DMS153 (cell line): Measurements from ENCODE around the gene PCDHB10.
"Not testable (repeated sequence)": the region's sequence is repeated elsewhere in the genome, so short reads cannot be mapped to it uniquely, and the experiment has no call there.

Source experiments
- DNase-seq: peaks from one replicate; lab custom pipeline; 2025; lab: John Stamatoyannopoulos, UW

PCDHB10 gene

GRCh38 chr5:141188682-141189081 lies 3.5 kb upstream of the PCDHB10 start:
- DNase-seq, result not testable (repeated sequence)

- DNase-seq, result not testable (repeated sequence)
Observed at GRCh38 chr5:141189131-141189530, 3.0 kb upstream of the PCDHB10 start.

GRCh38 chr5:141194332-141194731 lies 2.2 kb downstream of the PCDHB10 start:
- DNase-seq, result not testable (repeated sequence)

GRCh38 chr5:141196363-141196762 lies 4.2 kb downstream of the PCDHB10 start:
- DNase-seq, result no peak

- DNase-seq, result no peak
Observed at GRCh38 chr5:141199359-141200235, 7.4 kb downstream of the PCDHB10 start, which contains the start of gene PCDHB11. Gene PCDHB11, plus strand, starts transcription at chr5:141199627. Its CDS starts 148 bp downstream, at chr5:141199775.

GRCh38 chr5:141201126-141201525 lies 9.0 kb downstream of the PCDHB10 start:
- not testable (repeated sequence) for DNase-seq

- DNase-seq, result not testable (repeated sequence)
Observed at GRCh38 chr5:141201646-141202045, 9.5 kb downstream of the PCDHB10 start.

- no peak for DNase-seq
Observed at GRCh38 chr5:141208478-141208877, 16.3 kb downstream of the PCDHB10 start, which contains the start of gene PCDHB12. Gene PCDHB12, plus strand, starts transcription at chr5:141208719. Its CDS starts 189 bp downstream, at chr5:141208908.

- DNase-seq, result not testable (repeated sequence)
Observed at GRCh38 chr5:141210281-141210680, 18.1 kb downstream of the PCDHB10 start.

- not testable (repeated sequence) for DNase-seq
Observed at GRCh38 chr5:141210849-141211248, 18.7 kb downstream of the PCDHB10 start.

GRCh38 chr5:141213656-141214339 lies 21.6 kb downstream of the PCDHB10 start, which contains the start of gene PCDHB13:
Gene PCDHB13, plus strand, starts transcription at chr5:141213919. Its CDS starts 205 bp downstream, at chr5:141214124.
- DNase-seq, result peak; percentile 1

- not testable (repeated sequence) for DNase-seq
Observed at GRCh38 chr5:141214583-141214982, 22.4 kb downstream of the PCDHB10 start.

GRCh38 chr5:141215504-141215903 lies 23.4 kb downstream of the PCDHB10 start:
- DNase-seq, result not testable (repeated sequence)

GRCh38 chr5:141216035-141216434 lies 23.9 kb downstream of the PCDHB10 start:
- DNase-seq, result not testable (repeated sequence)

GRCh38 chr5:141223112-141223783 lies 31.1 kb downstream of the PCDHB10 start, which contains the start of gene PCDHB14:
Gene PCDHB14, plus strand, starts transcription at chr5:141223343. Its CDS starts 163 bp downstream, at chr5:141223506.
- DNase-seq, result peak; percentile 7

- not testable (repeated sequence) for DNase-seq
Observed at GRCh38 chr5:141224844-141225243, 32.7 kb downstream of the PCDHB10 start.

- DNase-seq, result not testable (repeated sequence)
Observed at GRCh38 chr5:141225421-141225820, 33.3 kb downstream of the PCDHB10 start.

GRCh38 chr5:141234109-141234667 lies 42.0 kb downstream of the PCDHB10 start:
- DNase-seq, result no peak

- DNase-seq, result not testable (repeated sequence)
Observed at GRCh38 chr5:141235922-141236321, 43.8 kb downstream of the PCDHB10 start.

- DNase-seq, result no peak
Observed at GRCh38 chr5:141236516-141237313, 44.6 kb downstream of the PCDHB10 start.

- DNase-seq, result no peak
Observed at GRCh38 chr5:141241496-141241895, 49.3 kb downstream of the PCDHB10 start.
